ENCODE measurements around the gene CTNNA1.
A peak's percentile ranks its signal among the peaks of the same experiment; 100 is the strongest.

GRCh38 chr5:138752341-138752950, 779 bp upstream of the CTNNA1 start:
- TF ChIP-seq CUX1 (CRISPR knock-in tag; IDR thresholded peaks at IDR 0.05) (no peak), JUND (IDR thresholded peaks at IDR 0.05; ENCODE audit: borderline replicate concordance, low read depth, low read length) (0 out of 2 replicates have a peak, but pooled peaks have one; percentile 15), JUND (tag; IDR thresholded peaks at IDR 0.05; ENCODE audit: borderline replicate concordance, low read depth, low read length) (no peak), TSC22D4 (tag; IDR thresholded peaks at IDR 0.05) (no peak), SAFB2 (IDR thresholded peaks at IDR 0.05; ENCODE audit: borderline replicate concordance, low read depth, low read length, severe bottlenecking) (no peak), PRMT5 (CRISPR knock-in tag; IDR thresholded peaks at IDR 0.05) (no peak), EZH2 (IDR thresholded peaks at IDR 0.05; ENCODE audit: borderline replicate concordance, low read depth, low read length) (no peak), MNT (conservative IDR thresholded peaks at IDR 0.05) (no peak), ETV6 (IDR thresholded peaks at IDR 0.05; ENCODE audit: borderline replicate concordance in 1 of 2, low read depth in 2 of 2, low read length in 1 of 2) (no peak), ETV6 (CRISPR knock-in tag; IDR thresholded peaks at IDR 0.05; ENCODE audit: borderline replicate concordance) (no peak), CREM (IDR thresholded peaks at IDR 0.05; ENCODE audit: low read depth) (no peak), TCF7L2 (IDR thresholded peaks at IDR 0.05; ENCODE audit: low read depth, low read length) (no peak)

Data from K562 (cell line).